HFF-Myc (cell line): ENCODE results near the gene BRINP1.

Source experiments
- DNase-seq: peaks from one replicate; pipeline ENCODE4 v3.0.0-alpha.2; 2011; ENCODE audit warnings: low read depth; ENCODE audit errors: extremely low read depth
- H3K4me3 ChIP-seq: replicated peaks from 2 replicates; pipeline ENCODE4 v1.5.1; 2011; ENCODE audit warnings: low read depth, mild to moderate bottlenecking, control low read depth, low read length
- TF ChIP-seq, protein P1 (sequence below): IDR thresholded peaks from 2 replicates; pipeline ENCODE4 v1.5.1; 2012; ENCODE audit warnings: mild to moderate bottlenecking, low read depth, low read length, control low read depth; ENCODE audit errors: missing control alignments

Gene BRINP1

GRCh38 chr9:119218293-119218692 lies 150.9 kb downstream of the BRINP1 start:
- H3K4me3 ChIP-seq = no peak overlapping the region
- TF ChIP-seq, protein P1, sequence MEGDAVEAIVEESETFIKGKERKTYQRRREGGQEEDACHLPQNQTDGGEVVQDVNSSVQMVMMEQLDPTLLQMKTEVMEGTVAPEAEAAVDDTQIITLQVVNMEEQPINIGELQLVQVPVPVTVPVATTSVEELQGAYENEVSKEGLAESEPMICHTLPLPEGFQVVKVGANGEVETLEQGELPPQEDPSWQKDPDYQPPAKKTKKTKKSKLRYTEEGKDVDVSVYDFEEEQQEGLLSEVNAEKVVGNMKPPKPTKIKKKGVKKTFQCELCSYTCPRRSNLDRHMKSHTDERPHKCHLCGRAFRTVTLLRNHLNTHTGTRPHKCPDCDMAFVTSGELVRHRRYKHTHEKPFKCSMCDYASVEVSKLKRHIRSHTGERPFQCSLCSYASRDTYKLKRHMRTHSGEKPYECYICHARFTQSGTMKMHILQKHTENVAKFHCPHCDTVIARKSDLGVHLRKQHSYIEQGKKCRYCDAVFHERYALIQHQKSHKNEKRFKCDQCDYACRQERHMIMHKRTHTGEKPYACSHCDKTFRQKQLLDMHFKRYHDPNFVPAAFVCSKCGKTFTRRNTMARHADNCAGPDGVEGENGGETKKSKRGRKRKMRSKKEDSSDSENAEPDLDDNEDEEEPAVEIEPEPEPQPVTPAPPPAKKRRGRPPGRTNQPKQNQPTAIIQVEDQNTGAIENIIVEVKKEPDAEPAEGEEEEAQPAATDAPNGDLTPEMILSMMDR = no peak
- DNase-seq = no peak

- H3K4me3 ChIP-seq = no peak overlapping the region
- no peak for DNase-seq
- TF ChIP-seq, protein P1 = no peak
Observed at GRCh38 chr9:119216651-119217331, 152.4 kb downstream of the BRINP1 start.

DNA sequence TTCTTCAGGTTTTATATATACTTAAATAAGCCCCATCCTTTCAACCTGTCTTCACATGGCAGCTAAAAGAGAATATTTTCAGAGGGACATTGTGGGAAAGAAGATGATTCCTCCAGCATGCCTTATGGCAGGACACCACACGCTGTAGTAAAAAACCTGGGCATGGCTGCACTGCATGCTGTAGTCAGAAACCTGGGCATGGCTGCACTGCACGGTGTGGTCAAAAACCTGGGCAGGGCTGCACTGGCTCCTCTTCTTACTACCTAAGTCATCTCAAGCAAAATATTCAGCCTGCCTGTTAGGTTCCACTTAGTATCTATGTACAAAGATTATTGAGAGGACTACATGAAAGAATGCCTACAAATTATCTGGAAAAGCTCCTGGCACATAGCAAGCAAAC lies 153.6 kb downstream of the BRINP1 start:
- TF ChIP-seq, protein P1 = no peak
- DNase-seq = no peak
- no peak overlapping the region for H3K4me3 ChIP-seq

GRCh38 chr9:119213471-119213870 lies 155.8 kb downstream of the BRINP1 start:
- no peak for DNase-seq
- TF ChIP-seq, protein P1 = no peak
- H3K4me3 ChIP-seq = no peak overlapping the region

- DNase-seq = no peak
- no peak overlapping the region for H3K4me3 ChIP-seq
- TF ChIP-seq, protein P1 = no peak
Observed at GRCh38 chr9:119197893-119198607, 171.2 kb downstream of the BRINP1 start.

DNA sequence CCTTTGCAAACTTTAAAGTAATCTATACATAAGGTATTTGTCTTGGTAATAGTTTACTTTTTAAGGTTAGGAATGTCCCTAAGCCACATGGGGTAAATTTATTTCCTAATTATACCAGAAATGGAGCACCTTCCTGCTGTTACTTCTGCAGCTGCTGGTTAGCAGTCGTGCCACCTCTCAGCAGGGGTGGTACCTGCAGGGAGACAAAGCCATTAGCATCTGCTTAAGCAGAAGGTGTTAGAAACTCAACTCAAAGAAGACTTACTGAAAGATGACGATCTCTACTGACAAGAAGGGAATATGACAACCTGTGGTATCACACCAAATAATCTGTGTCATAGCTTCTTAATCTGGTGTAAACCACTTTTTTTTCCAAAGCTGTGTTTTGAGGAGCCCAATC lies 173.7 kb downstream of the BRINP1 start:
- TF ChIP-seq, protein P1 = no peak
- no peak for DNase-seq
- no peak overlapping the region for H3K4me3 ChIP-seq
